ENCODE measurements around the gene SRC.

GRCh38 chr20:37378785-37379598 is 33.1 kb downstream of the SRC start:
- TF ChIP-seq POLR2A (IDR thresholded peaks at IDR 0.05) (no peak), CTCF (IDR thresholded peaks at IDR 0.05) (no peak), POLR2AphosphoS5 (IDR thresholded peaks at IDR 0.05) (no peak), EP300 (IDR thresholded peaks at IDR 0.05) (no peak)

All from gastroesophageal sphincter (tissue), 3 donors.